SIG-M5 treated with dmso at 0.1 percent for 504 hours (cell line): ENCODE data around the gene INSIG2.

Source experiments
- DNase-seq: peaks from one replicate; lab custom pipeline; 2025; ENCODE audit not compliant: unreplicated experiment; lab: John Stamatoyannopoulos, UW

The INSIG2 gene

GRCh38 chr2:118098307-118099030, 10.2 kb downstream of the INSIG2 start:
- DNase-seq: no peak

- DNase-seq: no peak
Observed at GRCh38 chr2:118102433-118103082, 14.3 kb downstream of the INSIG2 start.

GRCh38 chr2:118103951-118104940, 16.0 kb downstream of the INSIG2 start:
- no peak for DNase-seq

- DNase-seq: no peak
Observed at GRCh38 chr2:118105497-118105896, 17.2 kb downstream of the INSIG2 start.

- DNase-seq: no peak
Observed at GRCh38 chr2:118106926-118107325, 18.7 kb downstream of the INSIG2 start.

GRCh38 chr2:118110310-118110709, 22.0 kb downstream of the INSIG2 start:
- no peak for DNase-seq

GRCh38 chr2:118110991-118111390, 22.7 kb downstream of the INSIG2 start:
- no peak for DNase-seq

GRCh38 chr2:118112771-118113334, 24.6 kb downstream of the INSIG2 start:
- peak; percentile 13 for DNase-seq

GRCh38 chr2:118114863-118115262, 26.6 kb downstream of the INSIG2 start:
- no peak for DNase-seq

- DNase-seq: no peak
Observed at GRCh38 chr2:118115761-118116160, 27.5 kb downstream of the INSIG2 start.

GRCh38 chr2:118118479-118118878, 30.2 kb downstream of the INSIG2 start:
- DNase-seq: no peak

- no peak for DNase-seq
Observed at GRCh38 chr2:118119158-118119727, 31.0 kb downstream of the INSIG2 start.

GRCh38 chr2:118119761-118120400, 31.6 kb downstream of the INSIG2 start:
- no peak for DNase-seq

- DNase-seq: no peak
Observed at GRCh38 chr2:118120401-118120780, 32.1 kb downstream of the INSIG2 start.

- DNase-seq: no peak
Observed at GRCh38 chr2:118121101-118121500, 32.8 kb downstream of the INSIG2 start.

GRCh38 chr2:118121986-118122524, 33.8 kb downstream of the INSIG2 start:
- no peak for DNase-seq

GRCh38 chr2:118122594-118123281, 34.5 kb downstream of the INSIG2 start:
- peak; percentile 25 for DNase-seq

- DNase-seq: no peak
Observed at GRCh38 chr2:118123561-118124232, 35.4 kb downstream of the INSIG2 start.
